Left renal pelvis (tissue), 4 donors: ENCODE measurements around the gene PPP1R12B. TPM values are rescaled to one million over a fixed set of nuclear protein-coding genes. Genes with fewer than 3 reads are reported as not detected.

Experiments
- polyA plus RNA-seq, 4 donors: library from polyadenylated mRNA; unstranded; fragments of 120-200 nt; gene quantifications; one replicate each; pipeline ENCODE4 v1.2.1, GENCODE V29; 2013; ENCODE audit not compliant: insufficient read length in 4 of 4

PPP1R12B gene
- polyA plus RNA-seq, 4 donors, result 17.1 to 85.4 (median 23.1) TPM

Other genes starting within 250 kb of the PPP1R12B start
- under 1 TPM; 0.07 to 0.16 (median 0.07) TPM for gene GPR37L1, start 225.8 kb upstream of the PPP1R12B start, polyA plus RNA-seq
- gene ARL8A, start 204.0 kb upstream of the PPP1R12B start, polyA plus RNA-seq, result 10 to 100 TPM; 44.2 to 52.3 (median 48.7) TPM
- gene PTPN7, start 188.1 kb upstream of the PPP1R12B start, polyA plus RNA-seq, result 1 to 10 TPM in 1 of 4 donors, under 1 TPM in 3; 0.69 to 1.8 (median 0.83) TPM
- gene LGR6, start 154.9 kb upstream of the PPP1R12B start, polyA plus RNA-seq, result 1 to 10 TPM in 1 of 4 donors, under 1 TPM in 3; 0.76 to 1.4 (median 0.82) TPM
- gene UBE2T, start 6.8 kb upstream of the PPP1R12B start, polyA plus RNA-seq, result 10 to 100 TPM; 27.1 to 37.7 (median 31.7) TPM